Hepatocyte (in vitro differentiated cells): Measurements from ENCODE around the gene MASP1. TPM values are rescaled to one million over a fixed set of nuclear protein-coding genes. Genes with fewer than 3 reads are reported as not detected.

Experiments
- DNase-seq: peaks from one replicate; pipeline ENCODE4 v3.0.0-alpha.2; 2016; ENCODE audit warnings: low spot score
- H2AFZ ChIP-seq: fragments of 200-600 bp; sonication (generic); 2 replicates; pipeline ENCODE4 v1.6.0; 2016; ENCODE audit warnings: antibody characterized with exemption, mild to moderate bottlenecking
- H3K27ac ChIP-seq: fragments of 200-600 bp; sonication (generic); 2 replicates; pipeline ENCODE4 v1.5.1; 2016; ENCODE audit warnings: mild to moderate bottlenecking
- H3K27me3 ChIP-seq: fragments of 200-600 bp; sonication (generic); 2 replicates; pipeline ENCODE4 v1.6.1; 2016
- H3K36me3 ChIP-seq: fragments of 200-600 bp; sonication (generic); replicated peaks from 2 replicates; pipeline ENCODE4 v1.5.1; 2016; ENCODE audit warnings: low read depth; ENCODE audit not compliant: insufficient read depth
- H3K4me1 ChIP-seq: fragments of 200-600 bp; sonication (generic); 2 replicates; pipeline ENCODE4 v1.5.1; 2016; ENCODE audit warnings: mild to moderate bottlenecking, moderate library complexity; ENCODE audit not compliant: insufficient read depth
- H3K4me2 ChIP-seq: fragments of 200-600 bp; sonication (generic); 2 replicates; pipeline ENCODE4 v1.6.0; 2016
- H3K4me3 ChIP-seq: fragments of 200-600 bp; sonication (generic); 2 replicates; pipeline ENCODE4 v1.5.1; 2016; ENCODE audit warnings: mild to moderate bottlenecking
- H3K79me2 ChIP-seq: fragments of 200-600 bp; sonication (generic); 2 replicates; pipeline ENCODE4 v1.6.0; 2017; ENCODE audit warnings: mild to moderate bottlenecking
- H3K9me2 ChIP-seq: fragments of 200-600 bp; sonication (generic); replicated peaks from 2 replicates; pipeline ENCODE4 v1.6.0; 2017; ENCODE audit warnings: mild to moderate bottlenecking; ENCODE audit not compliant: insufficient read depth
- H3K9me3 ChIP-seq: fragments of 200-600 bp; sonication (generic); 2 replicates; pipeline ENCODE4 v1.5.1; 2016; ENCODE audit warnings: low read depth, mild to moderate bottlenecking
- H4K20me1 ChIP-seq: fragments of 200-600 bp; sonication (generic); 2 replicates; pipeline ENCODE4 v1.6.0; 2016; ENCODE audit warnings: mild to moderate bottlenecking; ENCODE audit not compliant: insufficient read depth, poor library complexity, severe bottlenecking
- EZH2 ChIP-seq: fragments of 200-600 bp; sonication (generic); IDR thresholded peaks from 2 replicates; pipeline ENCODE4 v1.6.1; 2016; ENCODE audit warnings: antibody characterized with exemption, mild to moderate bottlenecking, borderline replicate concordance
- EZH2phosphoT487 ChIP-seq: fragments of 200-600 bp; sonication (generic); IDR thresholded peaks from one replicate; pipeline ENCODE4 v1.6.1; 2018; ENCODE audit warnings: antibody characterized with exemption, mild to moderate bottlenecking, low read depth, moderate library complexity; ENCODE audit not compliant: unreplicated experiment, severe bottlenecking
- WGBS: methylation state at CpG from one replicate; pipeline ENCODE4 v1.1.6; 2016; ENCODE audit warnings: low lambda C conversion rate; ENCODE audit errors: missing lambda C conversion rate; 5-methylcytosine and 5-hydroxymethylcytosine counted together
- polyA plus RNA-seq: library from polyadenylated mRNA; unstranded; fragments of >200 nt; fragmentation: Nextera tagmentation; extraction: Ambion mirVana; gene quantifications from 2 replicates; pipeline ENCODE4 v1.2.1, GENCODE V29; 2016
- total RNA-seq: library from RNA; depleted of rRNA; stranded (reverse); fragments of >200 nt; gene quantifications from 2 replicates; pipeline ENCODE4 v1.2.3, GENCODE V29; 2014
- TF ChIP-seq, protein P1 (sequence below): fragments of 200-600 bp; sonication (generic); IDR thresholded peaks from 2 replicates; pipeline ENCODE4 v1.5.1; 2016; ENCODE audit warnings: antibody characterized with exemption, mild to moderate bottlenecking; ENCODE audit not compliant: poor library complexity

MASP1 gene
- total and polyA plus RNA-seq, 2 experiments from 2014 or later, result 23.3 to 29.0 TPM

- no peak for DNase-seq
- Histone ChIP-seq H3K4me1 (peaks cover 4% of the 10 kb centered on the region), H3K4me2 (no peak overlapping the region), H3K27me3 (no peaks in the 10 kb centered on the region), H3K9me3 (no peaks in the 10 kb centered on the region), H4K20me1 (no peaks in the 10 kb centered on the region), H3K36me3 (no peaks in the 10 kb centered on the region), H2AFZ (no peak overlapping the region), H3K79me2 (no peaks in the 10 kb centered on the region), H3K27ac (no peak overlapping the region), H3K4me3 (no peak overlapping the region), H3K9me2 (no peaks in the 10 kb centered on the region)
- TF ChIP-seq, protein P1, sequence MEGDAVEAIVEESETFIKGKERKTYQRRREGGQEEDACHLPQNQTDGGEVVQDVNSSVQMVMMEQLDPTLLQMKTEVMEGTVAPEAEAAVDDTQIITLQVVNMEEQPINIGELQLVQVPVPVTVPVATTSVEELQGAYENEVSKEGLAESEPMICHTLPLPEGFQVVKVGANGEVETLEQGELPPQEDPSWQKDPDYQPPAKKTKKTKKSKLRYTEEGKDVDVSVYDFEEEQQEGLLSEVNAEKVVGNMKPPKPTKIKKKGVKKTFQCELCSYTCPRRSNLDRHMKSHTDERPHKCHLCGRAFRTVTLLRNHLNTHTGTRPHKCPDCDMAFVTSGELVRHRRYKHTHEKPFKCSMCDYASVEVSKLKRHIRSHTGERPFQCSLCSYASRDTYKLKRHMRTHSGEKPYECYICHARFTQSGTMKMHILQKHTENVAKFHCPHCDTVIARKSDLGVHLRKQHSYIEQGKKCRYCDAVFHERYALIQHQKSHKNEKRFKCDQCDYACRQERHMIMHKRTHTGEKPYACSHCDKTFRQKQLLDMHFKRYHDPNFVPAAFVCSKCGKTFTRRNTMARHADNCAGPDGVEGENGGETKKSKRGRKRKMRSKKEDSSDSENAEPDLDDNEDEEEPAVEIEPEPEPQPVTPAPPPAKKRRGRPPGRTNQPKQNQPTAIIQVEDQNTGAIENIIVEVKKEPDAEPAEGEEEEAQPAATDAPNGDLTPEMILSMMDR, result no peak
- TF ChIP-seq EZH2, result no peak
- no peak for TF ChIP-seq EZH2phosphoT487
- 88% methylated on average over 1 of the region's 1 CpG for WGBS
These were observed 14.4 kb downstream of the MASP1 start for GRCh38 chr3:187277129-187277462.

DNA sequence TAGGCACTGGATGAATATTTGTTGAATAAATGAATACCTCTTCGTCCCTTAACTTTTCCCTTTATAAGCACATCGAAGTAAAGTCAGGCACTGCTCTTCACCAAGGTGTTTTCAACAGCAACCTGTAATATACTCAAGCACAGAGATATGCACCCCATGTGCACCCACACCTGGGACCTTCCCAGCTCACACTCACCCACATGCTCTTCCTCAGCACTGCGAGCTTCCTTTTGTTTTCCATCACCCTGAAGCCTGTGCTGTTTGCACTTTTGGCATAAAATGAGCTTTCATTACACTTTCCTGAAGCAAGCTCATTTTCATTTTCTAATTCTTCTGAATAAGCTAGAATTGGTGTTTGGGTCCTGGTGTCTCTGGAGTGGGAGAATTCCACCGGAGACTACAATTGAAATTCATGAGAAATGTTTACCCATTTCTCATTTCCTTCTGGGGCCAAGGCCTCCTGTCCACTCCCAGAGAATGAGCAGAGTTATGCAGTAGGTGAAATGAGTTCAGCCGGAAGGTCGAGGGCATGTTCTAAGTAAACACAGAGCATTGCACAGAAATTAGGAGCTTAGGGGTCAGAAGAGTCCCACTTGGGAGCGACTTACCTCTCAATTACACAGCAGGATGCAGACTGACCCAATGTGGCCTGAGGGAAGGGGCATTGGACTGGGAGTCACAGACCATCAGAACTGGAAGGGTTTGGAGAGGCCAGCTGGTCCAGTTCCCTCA lies 15.0 kb downstream of the MASP1 start:
- no peak for DNase-seq
- H2AFZ ChIP-seq, result no peak overlapping the region
- no peak overlapping the region for H3K27ac ChIP-seq
- TF ChIP-seq EZH2 (no peak), EZH2phosphoT487 (no peak)
- TF ChIP-seq, protein P1, result no peak
- H4K20me1 ChIP-seq, result no peaks in the 10 kb centered on the region
- H3K9me2 ChIP-seq, result no peaks in the 10 kb centered on the region
- no peaks in the 10 kb centered on the region for H3K9me3 ChIP-seq
- no peak overlapping the region for H3K4me2 ChIP-seq
- peaks cover 4% of the 10 kb centered on the region for H3K4me1 ChIP-seq
- no peaks in the 10 kb centered on the region for H3K36me3 ChIP-seq
- no peaks in the 10 kb centered on the region for H3K27me3 ChIP-seq
- no peak overlapping the region for H3K4me3 ChIP-seq
- 65% methylated on average over 7 of the region's 7 CpGs for WGBS
- H3K79me2 ChIP-seq, result no peaks in the 10 kb centered on the region

DNA sequence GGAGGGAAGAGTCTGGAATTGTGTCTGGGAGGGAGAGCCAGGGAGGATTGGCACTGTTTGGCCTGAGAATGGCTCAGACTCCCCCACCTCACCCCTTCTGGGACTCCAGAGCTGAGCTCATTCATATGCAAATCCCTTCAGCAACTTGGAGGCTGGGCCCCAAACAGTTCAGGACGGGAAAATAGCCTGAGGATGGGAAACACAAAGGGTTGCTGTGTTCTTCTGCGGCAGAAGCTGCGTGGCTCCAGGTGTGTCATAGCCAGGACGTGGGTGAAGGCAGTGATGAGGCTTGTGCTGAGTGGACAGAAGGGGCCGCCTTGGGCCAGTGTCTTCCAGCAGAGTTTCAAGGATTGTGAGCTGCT lies 16.6 kb downstream of the MASP1 start:
- H3K4me3 ChIP-seq, result no peak overlapping the region
- no peaks in the 10 kb centered on the region for H3K79me2 ChIP-seq
- peaks cover 4% of the 10 kb centered on the region for H3K4me1 ChIP-seq
- no peaks in the 10 kb centered on the region for H3K9me3 ChIP-seq
- no peaks in the 10 kb centered on the region for H3K36me3 ChIP-seq
- H2AFZ ChIP-seq, result no peak overlapping the region
- H3K27ac ChIP-seq, result no peak overlapping the region
- DNase-seq, result no peak
- no peaks in the 10 kb centered on the region for H3K9me2 ChIP-seq
- H3K27me3 ChIP-seq, result no peaks in the 10 kb centered on the region
- WGBS, result 30% methylated on average over 5 of the region's 5 CpGs
- H4K20me1 ChIP-seq, result no peaks in the 10 kb centered on the region
- H3K4me2 ChIP-seq, result no peak overlapping the region
- TF ChIP-seq, protein P1, result no peak
- TF ChIP-seq EZH2 (no peak), EZH2phosphoT487 (no peak)
